HepG2 (cell line): ENCODE data around the gene FITM2. TPM values are rescaled to one million over a fixed set of nuclear protein-coding genes. Genes with fewer than 3 reads are reported as not detected.

Experiments
- ATAC-seq: fragments of 200-7000 bp; cut with Tn5 transposase; 3 replicates; pipeline ENCODE4 v1.9.1; 2020; ENCODE audit warnings: mild to moderate bottlenecking, moderate library complexity
- BruUV-seq: library from RNA; stranded (reverse); fragments of 400-500 nt; replicated peaks from 2 replicates; lab custom pipeline; 2021; lab: Mats Ljungman, UMichigan
- CTCF ChIA-PET: fragments of 300-600 bp; formaldehyde crosslinking; extraction: SDS; loops from one replicate; lab custom pipeline; 2021; ENCODE audit warnings: low total read pairs, inconsistent platforms, low intra/inter-chr PET ratio; lab: Yijun Ruan, JAX
- POLR2A ChIA-PET: fragments of 350-600 bp; sonication (Branson Sonifier 250); formaldehyde crosslinking; loops from one replicate; lab custom pipeline; 2020; ENCODE audit warnings: antibody characterized with exemption, inconsistent platforms; lab: Yijun Ruan, JAX
- DNase-seq: peaks from one replicate; pipeline ENCODE4 v3.0.0-alpha.2; 2015; ENCODE audit warnings: low spot score
- FAIRE-seq: peaks from 3 replicates; lab custom pipeline; 2011; peaks lifted over from hg19 to GRCh38; lab: Jason Lieb, UNC
- H2AFZ ChIP-seq: one replicate; pipeline ENCODE4 v1.6.1; 2011; ENCODE audit warnings: low read length, inconsistent platforms
- H3K27ac ChIP-seq: fragments of 300-600 bp; 3 replicates; pipeline ENCODE4 v1.8.0; 2011; ENCODE audit warnings: mixed run types, mild to moderate bottlenecking, mixed read lengths, low read length, inconsistent platforms; ENCODE audit not compliant: insufficient read depth; ENCODE audit errors: extremely low read length
- H3K27me3 ChIP-seq, 2 experiments: fragments of 200-600 bp in 1 of 2; 2 replicates in 1 of 2; 3 replicates in 1 of 2; pipeline versions ENCODE4 v1.6.0 to v1.8.0; 2011; ENCODE audit warnings: low read length in 2 of 2, mild to moderate bottlenecking in 2 of 2, moderate library complexity in 2 of 2, inconsistent platforms in 1 of 2; ENCODE audit not compliant: insufficient read depth in 2 of 2, control insufficient read depth in 1 of 2
- H3K36me3 ChIP-seq, 2 experiments: fragments of 200-600 bp in 1 of 2; replicated peaks in 1 of 2; 2 replicates in 1 of 2; 3 replicates in 1 of 2; pipeline versions ENCODE4 v1.5.1 to v1.8.0; 2011; ENCODE audit warnings: low read length in 2 of 2, inconsistent platforms in 1 of 2; ENCODE audit not compliant: insufficient read depth in 2 of 2, control insufficient read depth in 1 of 2
- H3K4me1 ChIP-seq: 2 replicates; pipeline ENCODE4 v1.5.1; 2012; ENCODE audit warnings: low read length, inconsistent platforms; ENCODE audit not compliant: insufficient read depth
- H3K4me2 ChIP-seq: 2 replicates; pipeline ENCODE4 v1.6.0; 2011; ENCODE audit warnings: low read depth, low read length, inconsistent platforms
- H3K4me3 ChIP-seq, 3 experiments: fragments of 200-600 bp in 1 of 3; sonication (generic), shearing (Covaris generic) in 1 of 3; replicated peaks in 1 of 3; 2 replicates each; pipeline ENCODE4 v1.5.1; 2011 to 2016; ENCODE audit warnings: low read length in 3 of 3, inconsistent platforms in 2 of 3, low read depth in 2 of 3, mild to moderate bottlenecking in 2 of 3, control low read depth in 1 of 3, mixed read lengths in 1 of 3; ENCODE audit not compliant: insufficient read depth in 1 of 3
- H3K79me2 ChIP-seq: one replicate; pipeline ENCODE4 v1.6.1; 2011; ENCODE audit warnings: low read length, inconsistent platforms; ENCODE audit not compliant: insufficient read depth
- H3K9ac ChIP-seq: 2 replicates; pipeline ENCODE4 v1.6.0; 2011; ENCODE audit warnings: mild to moderate bottlenecking, low read depth, low read length, inconsistent platforms; ENCODE audit not compliant: insufficient read depth
- H3K9me3 ChIP-seq: 2 replicates; pipeline ENCODE4 v1.5.1; 2012; ENCODE audit warnings: mild to moderate bottlenecking, low read length
- H4K20me1 ChIP-seq: 2 replicates; pipeline ENCODE4 v1.6.0; 2011; ENCODE audit warnings: inconsistent platforms, mild to moderate bottlenecking, low read length, moderate library complexity; ENCODE audit not compliant: insufficient read depth
- ARID2 ChIP-seq: sonication (generic); formaldehyde crosslinking; IDR thresholded peaks from 2 replicates; pipeline ENCODE4 v1.8.1; 2022; ENCODE audit warnings: mild to moderate bottlenecking, missing genetic modification reagents, borderline replicate concordance
- ATF7 ChIP-seq, 2 experiments: fragments of 450-650 bp in 1 of 2; sonication (generic) in 1 of 2; formaldehyde crosslinking in 1 of 2; IDR thresholded peaks; 2 replicates each; pipeline versions ENCODE4 v1.4.0 to v1.6.1; 2016 to 2020; ENCODE audit warnings: antibody characterized with exemption in 1 of 2, mild to moderate bottlenecking in 1 of 2, missing genetic modification reagents in 1 of 2
- ETV5 ChIP-seq: IDR thresholded peaks from 2 replicates; pipeline ENCODE4 v1.6.1; 2018; ENCODE audit warnings: missing biosample characterization, missing genetic modification reagents, inconsistent platforms, borderline replicate concordance
- HMG20A ChIP-seq: IDR thresholded peaks from 2 replicates; pipeline ENCODE4 v1.6.1; 2016; ENCODE audit warnings: borderline replicate concordance
- KAT2B ChIP-seq: fragments of 150-350 bp; IDR thresholded peaks from 2 replicates; pipeline ENCODE4 v1.6.1; 2014; ENCODE audit warnings: low read depth, low read length, borderline replicate concordance
- MAFK ChIP-seq, 2 experiments: IDR thresholded peaks in 1 of 2; conservative IDR thresholded peaks in 1 of 2; 2 replicates each; pipeline ENCODE4 v1.6.1; 2011; ENCODE audit warnings: improper control_type of control experiment in 2 of 2, low read length in 2 of 2
- MED8 ChIP-seq: sonication (generic); formaldehyde crosslinking; IDR thresholded peaks from 2 replicates; pipeline ENCODE4 v1.8.1; 2023; ENCODE audit warnings: mild to moderate bottlenecking, missing genetic modification reagents; ENCODE audit not compliant: insufficient replicate concordance
- MTF2 ChIP-seq: sonication (generic); formaldehyde crosslinking; IDR thresholded peaks from 2 replicates; pipeline ENCODE4 v1.5.0; 2020; ENCODE audit warnings: missing genetic modification reagents, borderline replicate concordance
- NRL ChIP-seq: sonication (generic); formaldehyde crosslinking; IDR thresholded peaks from 2 replicates; pipeline ENCODE4 v1.5.0; 2020; ENCODE audit warnings: missing genetic modification reagents, mild to moderate bottlenecking, moderate library complexity, borderline replicate concordance
- PHB2 ChIP-seq: fragments of 450-650 bp; IDR thresholded peaks from 2 replicates; pipeline ENCODE4 v1.6.1; 2018; ENCODE audit not compliant: partially characterized antibody
- SP2 ChIP-seq: sonication (generic); formaldehyde crosslinking; IDR thresholded peaks from 2 replicates; pipeline ENCODE4 v1.5.1; 2020; ENCODE audit warnings: mild to moderate bottlenecking, missing genetic modification reagents
- TARDBP ChIP-seq: sonication (generic); formaldehyde crosslinking; IDR thresholded peaks from 2 replicates; pipeline ENCODE4 v1.8.0; 2022; ENCODE audit warnings: mild to moderate bottlenecking, missing genetic modification reagents
- ZFP36L2 ChIP-seq: sonication (generic); formaldehyde crosslinking; IDR thresholded peaks from 2 replicates; pipeline ENCODE4 v1.4.0; 2020; ENCODE audit warnings: missing genetic modification reagents
- ZFYVE20 ChIP-seq: sonication (generic); formaldehyde crosslinking; IDR thresholded peaks from 2 replicates; pipeline ENCODE4 v1.8.0; 2023; ENCODE audit warnings: low read depth, mild to moderate bottlenecking, moderate library complexity, missing genetic modification reagents, borderline replicate concordance
- ZNF232 ChIP-seq: sonication (generic); formaldehyde crosslinking; IDR thresholded peaks from 2 replicates; pipeline ENCODE4 v1.4.0; 2020; ENCODE audit warnings: missing genetic modification reagents, borderline replicate concordance
- ZNF451 ChIP-seq: sonication (generic); formaldehyde crosslinking; IDR thresholded peaks from 2 replicates; pipeline ENCODE4 v1.5.0; 2020; ENCODE audit warnings: mild to moderate bottlenecking, missing genetic modification reagents
- ZNF468 ChIP-seq: sonication (generic); formaldehyde crosslinking; IDR thresholded peaks from 2 replicates; pipeline ENCODE4 v1.8.0; 2022; ENCODE audit warnings: mild to moderate bottlenecking, moderate library complexity, missing genetic modification reagents
- ZNF614 ChIP-seq: IDR thresholded peaks from 2 replicates; pipeline ENCODE4 v1.6.1; 2018; ENCODE audit warnings: missing biosample characterization, missing genetic modification reagents, inconsistent platforms, borderline replicate concordance
- ZSCAN21 ChIP-seq: sonication (generic); formaldehyde crosslinking; IDR thresholded peaks from 2 replicates; pipeline ENCODE4 v1.8.0; 2022; ENCODE audit warnings: mild to moderate bottlenecking, missing genetic modification reagents, moderate library complexity, borderline replicate concordance
- WGBS: methylation state at CpG from one replicate; pipeline ENCODE4 v1.1.6; 2017; ENCODE audit warnings: low lambda C conversion rate; 5-methylcytosine and 5-hydroxymethylcytosine counted together
- in situ Hi-C: cut with HindIII; loops from 2 replicates; pipeline ENCODE4 v1.10.0; 2017; ENCODE audit warnings: low pct_unique_long_range_greater_than_20kb; ENCODE audit not compliant: extremely low pct_ligation_motif_present
- intact Hi-C: fragments of 100-400 bp; cut with micrococcal nuclease; formaldehyde crosslinking; loops from one replicate; pipeline ENCODE4 v1.10.0; 2022; ENCODE audit not compliant: unreplicated experiment
- polyA plus RNA-seq, 8 experiments: library from polyadenylated mRNA; depleted of rRNA in 3 of 8; stranded (reverse) in 7 of 8; unstranded in 1 of 8; fragments of >200 nt; fragmentation: Illumina TruSeq in 4 of 8; extraction: Trizol in 4 of 8; gene quantifications; 2 replicates each; pipeline versions ENCODE4 v1.2.1 to v1.2.3, GENCODE V29; 2011 to 2016; ENCODE audit warnings: low read depth in 4 of 8, missing spikeins in 1 of 8, mixed read lengths in 1 of 8; ENCODE audit not compliant: insufficient read depth in 1 of 8
- total RNA-seq, 5 experiments: library from RNA; depleted of rRNA; stranded (reverse); fragments of >200 nt; fragmentation: Illumina TruSeq; extraction: Trizol; gene quantifications; 2 replicates each; pipeline ENCODE4 v1.2.3, GENCODE V29; 2016; ENCODE audit warnings: low read depth in 1 of 5
- TF ChIP-seq, protein P1 (sequence below): sonication (generic); formaldehyde crosslinking; IDR thresholded peaks from 2 replicates; pipeline ENCODE4 v1.5.0; 2020; ENCODE audit warnings: mild to moderate bottlenecking, missing genetic modification reagents, moderate library complexity
- TF ChIP-seq, protein P2 (sequence below): sonication (generic); formaldehyde crosslinking; IDR thresholded peaks from 2 replicates; pipeline ENCODE4 v1.4.0; 2020; ENCODE audit warnings: mild to moderate bottlenecking, low read depth, missing genetic modification reagents
- TF ChIP-seq, protein P3 (sequence below): IDR thresholded peaks from 2 replicates; pipeline ENCODE4 v1.6.1; 2016; ENCODE audit warnings: low read depth, control low read depth

The FITM2 gene
- total and polyA plus RNA-seq, 2 of the 13 experiments (the other 11 are each of a cell fraction or from before 2014, with no cell fraction given), result 9.6 to 24.5 TPM

DNA sequence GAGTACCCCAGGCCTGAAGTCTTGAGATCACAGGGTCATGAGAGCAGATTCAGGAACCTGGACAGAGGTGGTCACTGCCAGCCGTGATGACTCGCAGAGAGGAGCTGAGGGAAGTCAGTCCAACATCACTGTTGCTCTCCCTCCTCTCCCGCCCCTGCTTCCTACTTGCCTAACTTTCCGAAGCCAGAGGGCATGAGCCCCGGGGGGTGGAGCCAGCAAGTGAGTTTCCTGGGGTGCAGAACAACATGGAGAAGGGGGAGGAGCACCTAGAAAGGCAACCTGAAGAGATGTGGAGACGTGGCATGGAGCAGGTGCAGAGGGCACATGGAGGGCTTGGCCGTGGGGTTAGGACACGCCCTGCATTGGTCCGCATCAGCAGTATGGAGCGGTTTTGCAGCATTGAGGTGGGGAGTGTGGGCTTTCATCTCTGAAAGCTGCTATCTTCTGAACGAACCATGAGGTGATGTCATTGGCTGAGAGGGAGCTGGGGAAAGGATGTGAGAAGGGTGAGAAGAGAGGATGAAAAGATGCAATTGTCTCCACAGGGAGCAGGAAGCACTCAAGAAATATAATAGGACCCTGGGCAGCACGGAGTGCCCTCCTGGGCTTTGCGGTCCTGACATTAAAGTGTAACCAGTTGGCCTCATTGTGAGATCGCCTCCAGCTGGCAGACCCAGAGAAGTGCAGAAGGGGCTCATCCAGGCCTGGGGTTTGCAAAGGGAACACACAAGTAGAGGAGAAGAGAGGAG, 38.9 kb downstream of the FITM2 start:
- Histone ChIP-seq H3K27ac (no peak overlapping the region), H3K36me3 (no peaks in the 10 kb centered on the region), H3K4me2 (no peak overlapping the region), H2AFZ (no peak overlapping the region), H3K9me3 (no peaks in the 10 kb centered on the region), H3K79me2 (no peaks in the 10 kb centered on the region), H3K9ac (no peak overlapping the region), H4K20me1 (no peaks in the 10 kb centered on the region), H3K4me3 (no peak overlapping the region), H3K27me3 (no peaks in the 10 kb centered on the region), H3K4me1 (peaks cover 43% of the 10 kb centered on the region)
- ChIA-PET POLR2A (no interaction called here), CTCF (no interaction called here)
- intact Hi-C loops, result no loop called here
- in situ Hi-C loops, result no loop called here
- 86% methylated on average over 14 of the region's 14 CpGs for WGBS
- ATAC-seq (no peak), DNase-seq (no peak), FAIRE-seq (no peak)
- no TSS peak for BruUV-seq
- 0 out of 2 replicates have a peak, but pooled peaks have one; percentile 28 for TF ChIP-seq ZSCAN21
- no peak for TF ChIP-seq KAT2B
- no peak for TF ChIP-seq PHB2
- TF ChIP-seq MED8 (CRISPR knock-in tag), result no peak
- no peak for TF ChIP-seq SP2
- TF ChIP-seq TARDBP (CRISPR knock-in tag), result no peak
- TF ChIP-seq ZFYVE20 (CRISPR knock-in tag), result no peak
- peak; percentile 39 to 46; a peak in 3 of 4 replicates for TF ChIP-seq MAFK (conservative IDR thresholded peaks at IDR 0.05 in 1 of 2, IDR thresholded peaks at IDR 0.05 in 1 of 2; ENCODE audit: low read length in 2 of 2)
- no peak for TF ChIP-seq HMG20A (CRISPR knock-in tag)
- no peak for TF ChIP-seq ZNF468 (CRISPR knock-in tag)
- TF ChIP-seq ZNF614, result no peak
- TF ChIP-seq, protein P1, sequence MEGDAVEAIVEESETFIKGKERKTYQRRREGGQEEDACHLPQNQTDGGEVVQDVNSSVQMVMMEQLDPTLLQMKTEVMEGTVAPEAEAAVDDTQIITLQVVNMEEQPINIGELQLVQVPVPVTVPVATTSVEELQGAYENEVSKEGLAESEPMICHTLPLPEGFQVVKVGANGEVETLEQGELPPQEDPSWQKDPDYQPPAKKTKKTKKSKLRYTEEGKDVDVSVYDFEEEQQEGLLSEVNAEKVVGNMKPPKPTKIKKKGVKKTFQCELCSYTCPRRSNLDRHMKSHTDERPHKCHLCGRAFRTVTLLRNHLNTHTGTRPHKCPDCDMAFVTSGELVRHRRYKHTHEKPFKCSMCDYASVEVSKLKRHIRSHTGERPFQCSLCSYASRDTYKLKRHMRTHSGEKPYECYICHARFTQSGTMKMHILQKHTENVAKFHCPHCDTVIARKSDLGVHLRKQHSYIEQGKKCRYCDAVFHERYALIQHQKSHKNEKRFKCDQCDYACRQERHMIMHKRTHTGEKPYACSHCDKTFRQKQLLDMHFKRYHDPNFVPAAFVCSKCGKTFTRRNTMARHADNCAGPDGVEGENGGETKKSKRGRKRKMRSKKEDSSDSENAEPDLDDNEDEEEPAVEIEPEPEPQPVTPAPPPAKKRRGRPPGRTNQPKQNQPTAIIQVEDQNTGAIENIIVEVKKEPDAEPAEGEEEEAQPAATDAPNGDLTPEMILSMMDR (CRISPR knock-in tag), result peak; percentile 46
- TF ChIP-seq, protein P2, sequence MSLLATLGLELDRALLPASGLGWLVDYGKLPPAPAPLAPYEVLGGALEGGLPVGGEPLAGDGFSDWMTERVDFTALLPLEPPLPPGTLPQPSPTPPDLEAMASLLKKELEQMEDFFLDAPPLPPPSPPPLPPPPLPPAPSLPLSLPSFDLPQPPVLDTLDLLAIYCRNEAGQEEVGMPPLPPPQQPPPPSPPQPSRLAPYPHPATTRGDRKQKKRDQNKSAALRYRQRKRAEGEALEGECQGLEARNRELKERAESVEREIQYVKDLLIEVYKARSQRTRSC (CRISPR knock-in tag), result no peak
- no peak for TF ChIP-seq ETV5
- TF ChIP-seq NRL, result no peak
- no peak for TF ChIP-seq ZNF451 (CRISPR knock-in tag)
- TF ChIP-seq, protein P3, sequence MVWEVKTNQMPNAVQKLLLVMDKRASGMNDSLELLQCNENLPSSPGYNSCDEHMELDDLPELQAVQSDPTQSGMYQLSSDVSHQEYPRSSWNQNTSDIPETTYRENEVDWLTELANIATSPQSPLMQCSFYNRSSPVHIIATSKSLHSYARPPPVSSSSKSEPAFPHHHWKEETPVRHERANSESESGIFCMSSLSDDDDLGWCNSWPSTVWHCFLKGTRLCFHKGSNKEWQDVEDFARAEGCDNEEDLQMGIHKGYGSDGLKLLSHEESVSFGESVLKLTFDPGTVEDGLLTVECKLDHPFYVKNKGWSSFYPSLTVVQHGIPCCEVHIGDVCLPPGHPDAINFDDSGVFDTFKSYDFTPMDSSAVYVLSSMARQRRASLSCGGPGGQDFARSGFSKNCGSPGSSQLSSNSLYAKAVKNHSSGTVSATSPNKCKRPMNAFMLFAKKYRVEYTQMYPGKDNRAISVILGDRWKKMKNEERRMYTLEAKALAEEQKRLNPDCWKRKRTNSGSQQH (CRISPR knock-in tag), result no peak
- TF ChIP-seq ZNF232, result no peak
- no peak for TF ChIP-seq ARID2
- TF ChIP-seq MTF2 (CRISPR knock-in tag), result no peak
- TF ChIP-seq ZFP36L2 (CRISPR knock-in tag), result no peak
- TF ChIP-seq ATF7 (IDR thresholded peaks at IDR 0.05), result peak; percentile 69
- no peak for TF ChIP-seq ATF7 (CRISPR knock-in tag; IDR thresholded peaks at IDR 0.05)
